Measurements from ENCODE around the gene HECTD1. TPM values are rescaled to one million over a fixed set of nuclear protein-coding genes. Genes with fewer than 3 reads are reported as not detected.

Gene HECTD1
- total RNA-seq, 1 experiment from 2014 or later, result 110 TPM

- peak; percentile 64 for DNase-seq (ENCODE audit: low read depth)
These were observed 154.5 kb downstream of the HECTD1 start for GRCh38 chr14:31052905-31053586.

GRCh38 chr14:31051511-31051910 is 156.1 kb downstream of the HECTD1 start:
- no peak for DNase-seq (ENCODE audit: low read depth)

GRCh38 chr14:31051023-31051422 is 156.6 kb downstream of the HECTD1 start:
- no peak for DNase-seq (ENCODE audit: low read depth)

Other genes starting within 250 kb of the HECTD1 start
- 6.0 and 21.0 TPM in 2 replicates for gene AP4S1, start 182.1 kb downstream of the HECTD1 start, total RNA-seq (2014; rRNA removed; shearing (Covaris generic))
- 21.5 and 29.6 TPM in 2 replicates for gene STRN3, start 181.4 kb downstream of the HECTD1 start, total RNA-seq (2014; rRNA removed; shearing (Covaris generic))
- gene HEATR5A, start 212.8 kb upstream of the HECTD1 start, total RNA-seq (2014; rRNA removed; shearing (Covaris generic)), result 9.8 and 16.7 TPM in 2 replicates
- 13.6 and 22.9 TPM in 2 replicates for gene DTD2, start 249.7 kb upstream of the HECTD1 start, total RNA-seq (2014; rRNA removed; shearing (Covaris generic))

Measured in M059J (cell line).